Activated gamma-delta T cell (primary cell): ENCODE results near the gene AGXT.

Experiments used
- DNase-seq: peaks from one replicate; lab custom pipeline; 2025; lab: John Stamatoyannopoulos, UW

AGXT gene

GRCh38 chr2:240869956-240870875 lies 1.6 kb downstream of the AGXT start:
- no peak for DNase-seq

GRCh38 chr2:240871071-240871958 lies 2.7 kb downstream of the AGXT start:
- no peak for DNase-seq

GRCh38 chr2:240872317-240873097 lies 3.9 kb downstream of the AGXT start:
- DNase-seq = no peak

GRCh38 chr2:240873098-240873788 lies 4.6 kb downstream of the AGXT start:
- no peak for DNase-seq

- DNase-seq = no peak
These were observed 5.4 kb downstream of the AGXT start for GRCh38 chr2:240873805-240874714.

- DNase-seq = no peak
These were observed 6.1 kb downstream of the AGXT start for GRCh38 chr2:240874715-240875227.

GRCh38 chr2:240875228-240876034 lies 6.8 kb downstream of the AGXT start:
- no peak for DNase-seq

- DNase-seq = no peak
These were observed 7.4 kb downstream of the AGXT start for GRCh38 chr2:240876035-240876474.

- no peak for DNase-seq
These were observed 8.0 kb downstream of the AGXT start for GRCh38 chr2:240876475-240877251.

- DNase-seq = no peak
These were observed 9.1 kb downstream of the AGXT start for GRCh38 chr2:240877460-240878340.

GRCh38 chr2:240878341-240878936 lies 9.8 kb downstream of the AGXT start:
- DNase-seq = no peak

GRCh38 chr2:240879105-240879504 lies 10.5 kb downstream of the AGXT start:
- DNase-seq = no peak

GRCh38 chr2:240881913-240882312 lies 13.3 kb downstream of the AGXT start:
- no peak for DNase-seq

GRCh38 chr2:240884221-240884620 lies 15.6 kb downstream of the AGXT start:
- no peak for DNase-seq

- no peak for DNase-seq
These were observed 16.1 kb downstream of the AGXT start for GRCh38 chr2:240884745-240885144.

GRCh38 chr2:240885566-240885965 lies 16.9 kb downstream of the AGXT start:
- no peak for DNase-seq

- no peak for DNase-seq
These were observed 17.5 kb downstream of the AGXT start for GRCh38 chr2:240886023-240886565.
